Measurements from ENCODE around the gene FOXD2.
A peak's percentile ranks its signal among the peaks of the same experiment; 100 is the strongest.

The FOXD2 gene

GRCh38 chr1:47437447-47438164 is at the start of gene FOXD2:
TSS of gene FOXD2 (plus strand) at chr1:47438044. CDS start at chr1:47438136, 92 bp downstream.
- peak; percentile 95 for DNase-seq

GRCh38 chr1:47388891-47389238 is 49.0 kb upstream of the FOXD2 start:
- peak; percentile 33 for DNase-seq

- DNase-seq = no peak
Measured at GRCh38 chr1:47389731-47390130, 48.1 kb upstream of the FOXD2 start.

- no peak for DNase-seq
Measured at GRCh38 chr1:47390843-47391242, 47.0 kb upstream of the FOXD2 start.

GRCh38 chr1:47393141-47393540 is 44.7 kb upstream of the FOXD2 start:
- no peak for DNase-seq

- DNase-seq = no peak
Measured at GRCh38 chr1:47395433-47395832, 42.4 kb upstream of the FOXD2 start.

GRCh38 chr1:47396671-47397196 is 41.1 kb upstream of the FOXD2 start:
- no peak for DNase-seq

GRCh38 chr1:47399138-47399845 is 38.6 kb upstream of the FOXD2 start:
- no peak for DNase-seq

GRCh38 chr1:47399846-47400155 is 38.0 kb upstream of the FOXD2 start:
- no peak for DNase-seq

GRCh38 chr1:47401761-47402160 is 36.1 kb upstream of the FOXD2 start:
- no peak for DNase-seq

- DNase-seq = no peak
Measured at GRCh38 chr1:47402591-47402990, 35.3 kb upstream of the FOXD2 start.

GRCh38 chr1:47403321-47403910 is 34.4 kb upstream of the FOXD2 start:
- no peak for DNase-seq

GRCh38 chr1:47405697-47406096 is 32.1 kb upstream of the FOXD2 start:
- DNase-seq = no peak

- DNase-seq = no peak
Measured at GRCh38 chr1:47406966-47407365, 30.9 kb upstream of the FOXD2 start.

- no peak for DNase-seq
Measured at GRCh38 chr1:47407481-47407880, 30.4 kb upstream of the FOXD2 start.

- DNase-seq = no peak
Measured at GRCh38 chr1:47409311-47410067, 28.4 kb upstream of the FOXD2 start.

GRCh38 chr1:47410068-47410455 is 27.8 kb upstream of the FOXD2 start:
- DNase-seq = no peak

- no peak for DNase-seq
Measured at GRCh38 chr1:47411436-47411835, 26.4 kb upstream of the FOXD2 start.

- no peak for DNase-seq
Measured at GRCh38 chr1:47412437-47412836, 25.4 kb upstream of the FOXD2 start.

GRCh38 chr1:47415728-47416318 is 22.0 kb upstream of the FOXD2 start, which contains the start of gene FOXE3:
TSS of gene FOXE3 (plus strand) at chr1:47416285. CDS start at chr1:47416316, 31 bp downstream.
- no peak for DNase-seq

GRCh38 chr1:47416319-47417169 is 21.3 kb upstream of the FOXD2 start:
- no peak for DNase-seq

All from activated CD8-positive, alpha-beta memory T cell treated with anti-CD3 and anti-CD28 coated beads, Interleukin-2, amount 50 U/mL, for 4 hours (primary cell).